Measurements from ENCODE around the gene SCAF4.
"Not testable (repeated sequence)": the region's sequence is repeated elsewhere in the genome, so short reads cannot be mapped to it uniquely, and the experiment has no call there.

SCAF4 gene

GRCh38 chr21:31675960-31676359 lies 56.0 kb downstream of the SCAF4 start:
- FAIRE-seq: no peak
- DNase-seq (ENCODE audit: insufficient read length, low spot score): no peak

- no peak for DNase-seq (ENCODE audit: insufficient read length, low spot score)
Observed at GRCh38 chr21:31675318-31675717, 56.6 kb downstream of the SCAF4 start.

GRCh38 chr21:31673321-31673912 lies 58.5 kb downstream of the SCAF4 start:
- FAIRE-seq: no peak
- no peak for DNase-seq (ENCODE audit: insufficient read length, low spot score)

More at GRCh38 chr21:31675318-31675717, 56.6 kb downstream of the SCAF4 start:
- FAIRE-seq: no peak

DNA sequence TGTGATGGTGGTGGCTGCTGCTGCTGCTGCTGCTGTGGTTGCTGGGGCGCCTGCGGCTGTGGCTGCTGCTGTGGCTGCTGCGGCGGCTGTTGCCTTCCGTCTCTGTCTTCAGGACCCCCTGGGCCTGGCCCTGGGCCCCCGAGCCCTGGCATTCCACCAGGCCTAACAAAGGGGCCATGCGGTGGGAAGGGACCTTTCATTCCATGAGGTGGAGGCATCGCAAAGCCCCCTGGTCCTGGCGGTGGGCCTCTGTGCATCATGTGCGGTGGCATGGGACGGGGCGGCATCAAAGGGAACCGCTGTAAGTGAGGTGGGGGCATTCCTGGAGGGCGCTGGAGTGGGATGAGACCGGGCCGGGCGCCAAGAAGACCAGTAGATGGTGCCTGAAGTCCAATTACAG lies 60.0 kb downstream of the SCAF4 start:
- FAIRE-seq (no peak), DNase-seq (ENCODE audit: insufficient read length, low spot score) (no peak)

- FAIRE-seq (no peak), DNase-seq (ENCODE audit: insufficient read length, low spot score) (no peak)
Observed at GRCh38 chr21:31671146-31671716, 60.7 kb downstream of the SCAF4 start.

- no peak for FAIRE-seq
- DNase-seq (ENCODE audit: insufficient read length, low spot score): no peak
Observed at GRCh38 chr21:31670070-31670469, 61.8 kb downstream of the SCAF4 start.

DNA sequence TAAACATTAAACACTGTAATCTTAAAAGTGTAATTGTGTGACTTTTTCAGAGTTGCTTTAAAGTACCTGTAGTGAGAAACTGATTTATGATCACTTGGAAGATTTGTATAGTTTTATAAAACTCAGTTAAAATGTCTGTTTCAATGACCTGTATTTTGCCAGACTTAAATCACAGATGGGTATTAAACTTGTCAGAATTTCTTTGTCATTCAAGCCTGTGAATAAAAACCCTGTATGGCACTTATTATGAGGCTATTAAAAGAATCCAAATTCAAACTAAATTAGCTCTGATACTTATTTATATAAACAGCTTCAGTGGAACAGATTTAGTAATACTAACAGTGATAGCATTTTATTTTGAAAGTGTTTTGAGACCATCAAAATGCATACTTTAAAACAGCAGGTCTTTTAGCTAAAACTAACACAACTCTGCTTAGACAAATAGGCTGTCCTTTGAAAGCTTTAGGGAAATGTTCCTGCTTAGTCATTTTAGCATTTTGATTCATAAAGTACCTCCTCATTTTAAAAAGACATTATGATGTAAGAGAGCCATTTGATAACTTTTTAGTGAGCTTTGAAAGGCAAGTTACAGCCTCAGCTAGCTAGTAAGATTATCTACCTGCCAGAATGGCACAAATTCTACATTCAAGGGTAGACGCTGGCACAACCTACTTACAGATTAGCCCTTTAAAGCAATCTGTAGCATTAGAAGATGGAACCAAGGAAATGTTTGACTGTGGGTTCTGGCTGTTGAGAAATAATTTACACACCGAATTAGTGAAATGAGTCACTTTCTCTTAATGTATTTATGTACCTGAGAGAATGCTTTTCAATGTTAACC lies 63.0 kb downstream of the SCAF4 start:
- DNase-seq (ENCODE audit: insufficient read length, low spot score) (no peak), FAIRE-seq (no peak)

DNA sequence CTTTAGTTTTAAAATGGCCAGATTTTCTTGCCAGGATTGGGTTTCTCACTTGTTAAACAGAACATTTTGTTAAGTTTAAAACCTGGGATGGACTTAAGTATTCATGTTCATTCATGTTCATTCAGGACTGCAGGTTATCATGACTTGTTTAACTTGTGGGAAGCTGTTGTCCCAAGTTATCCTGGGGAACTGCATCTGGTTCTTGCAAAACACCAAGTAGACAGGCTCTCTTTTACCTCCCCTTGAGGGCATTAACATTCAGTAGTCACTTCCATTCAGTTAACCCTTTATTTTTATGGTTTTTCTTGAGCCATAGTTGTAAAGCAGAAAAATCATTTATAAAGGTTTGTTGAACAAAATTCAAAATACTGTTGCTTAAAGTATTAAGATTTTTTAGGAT lies 64.3 kb downstream of the SCAF4 start:
- no peak for FAIRE-seq
- DNase-seq (ENCODE audit: insufficient read length, low spot score): no peak

- DNase-seq (ENCODE audit: insufficient read length, low spot score) (no peak), FAIRE-seq (no peak)
Observed at GRCh38 chr21:31667132-31667531, 64.8 kb downstream of the SCAF4 start.

DNA sequence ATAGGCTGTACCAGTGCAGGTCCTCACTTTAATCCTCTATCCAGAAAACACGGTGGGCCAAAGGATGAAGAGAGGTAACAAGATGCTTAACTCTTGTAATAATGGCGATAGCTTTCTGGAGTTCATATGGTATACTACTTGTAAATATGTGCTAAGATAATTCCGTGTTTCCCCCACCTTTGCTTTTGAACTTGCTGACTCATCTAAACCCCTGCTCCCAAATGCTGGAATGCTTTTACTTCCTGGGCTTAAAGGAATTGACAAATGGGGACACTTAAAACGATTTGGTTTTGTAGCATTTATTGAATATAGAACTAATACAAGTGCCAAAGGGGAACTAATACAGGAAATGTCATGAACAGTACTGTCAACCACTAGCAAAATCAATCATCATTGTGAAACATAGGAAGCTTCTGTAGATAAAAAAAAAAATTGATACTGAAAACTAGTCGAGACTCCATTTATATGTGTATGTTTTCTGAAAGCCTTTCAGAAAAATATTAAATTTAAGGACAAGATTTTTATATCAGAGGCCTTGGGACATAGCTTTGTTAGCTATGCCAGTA lies 65.4 kb downstream of the SCAF4 start:
- no peak for DNase-seq (ENCODE audit: insufficient read length, low spot score)
- no peak for FAIRE-seq

GRCh38 chr21:31665869-31666268 lies 66.0 kb downstream of the SCAF4 start:
- not testable (repeated sequence) for FAIRE-seq; DNase-seq (ENCODE audit: insufficient read length, low spot score)

DNA sequence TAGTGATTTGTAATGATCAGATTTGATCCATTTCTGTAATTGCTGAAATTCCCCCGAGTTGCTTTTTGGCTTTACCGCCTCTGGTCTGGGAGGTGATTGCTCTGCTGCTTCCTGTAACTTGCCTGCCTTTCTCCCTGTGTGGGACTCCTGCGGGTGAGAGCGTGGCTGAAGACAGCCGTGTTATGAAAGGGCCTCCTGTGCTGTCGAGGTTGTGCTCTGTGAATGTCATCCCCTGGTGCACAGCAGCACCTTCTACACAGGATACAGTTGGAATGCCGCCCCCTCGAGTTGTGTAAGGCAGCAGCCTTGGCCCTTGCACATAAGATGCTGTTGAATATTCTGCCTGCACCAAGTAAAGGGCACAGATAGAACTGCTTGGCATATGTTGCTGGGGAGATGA lies 66.5 kb downstream of the SCAF4 start:
- DNase-seq (ENCODE audit: insufficient read length, low spot score): no peak
- FAIRE-seq: no peak

GRCh38 chr21:31663584-31664249 lies 68.2 kb downstream of the SCAF4 start:
- DNase-seq (ENCODE audit: insufficient read length, low spot score) (no peak), FAIRE-seq (no peak)

DNA sequence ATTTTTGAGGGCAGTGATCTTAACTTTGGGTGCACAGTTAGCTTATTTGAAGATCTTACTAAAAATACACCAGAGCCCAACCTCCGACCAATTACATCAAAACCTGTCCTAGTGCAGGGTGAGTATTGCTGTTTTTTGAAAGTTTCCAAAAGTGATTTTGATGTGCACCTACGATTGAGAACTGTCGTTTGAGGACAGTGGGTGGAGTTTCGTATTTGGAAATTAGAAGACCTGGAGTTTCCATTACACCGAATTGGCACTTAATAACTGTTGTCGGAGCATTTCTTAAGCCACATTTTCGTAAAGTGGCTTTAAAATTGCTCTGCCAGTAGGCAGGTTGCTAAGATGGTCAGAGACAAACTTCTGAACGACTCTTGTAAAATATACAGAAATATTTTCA lies 71.3 kb downstream of the SCAF4 start:
- no peak for DNase-seq (ENCODE audit: insufficient read length, low spot score)
- FAIRE-seq: no peak

GRCh38 chr21:31660259-31660565 lies 71.7 kb downstream of the SCAF4 start:
- FAIRE-seq (no peak), DNase-seq (ENCODE audit: insufficient read length, low spot score) (no peak)

GRCh38 chr21:31659536-31660258 lies 72.2 kb downstream of the SCAF4 start, which contains the start of gene SOD1:
Gene SOD1 (plus strand): TSS chr21:31659693. CDS start chr21:31659770, 77 bp downstream.
- FAIRE-seq: peak; percentile 69

GRCh38 chr21:31659286-31659535 lies 72.7 kb downstream of the SCAF4 start:
- FAIRE-seq: no peak
- no peak for DNase-seq (ENCODE audit: insufficient read length, low spot score)

More at GRCh38 chr21:31659536-31660258, 72.2 kb downstream of the SCAF4 start, which contains the start of gene SOD1:
- DNase-seq (ENCODE audit: insufficient read length, low spot score): peak; percentile 94

- FAIRE-seq (no peak), DNase-seq (ENCODE audit: insufficient read length, low spot score) (no peak)
Observed at GRCh38 chr21:31658053-31658452, 73.9 kb downstream of the SCAF4 start.

DNA sequence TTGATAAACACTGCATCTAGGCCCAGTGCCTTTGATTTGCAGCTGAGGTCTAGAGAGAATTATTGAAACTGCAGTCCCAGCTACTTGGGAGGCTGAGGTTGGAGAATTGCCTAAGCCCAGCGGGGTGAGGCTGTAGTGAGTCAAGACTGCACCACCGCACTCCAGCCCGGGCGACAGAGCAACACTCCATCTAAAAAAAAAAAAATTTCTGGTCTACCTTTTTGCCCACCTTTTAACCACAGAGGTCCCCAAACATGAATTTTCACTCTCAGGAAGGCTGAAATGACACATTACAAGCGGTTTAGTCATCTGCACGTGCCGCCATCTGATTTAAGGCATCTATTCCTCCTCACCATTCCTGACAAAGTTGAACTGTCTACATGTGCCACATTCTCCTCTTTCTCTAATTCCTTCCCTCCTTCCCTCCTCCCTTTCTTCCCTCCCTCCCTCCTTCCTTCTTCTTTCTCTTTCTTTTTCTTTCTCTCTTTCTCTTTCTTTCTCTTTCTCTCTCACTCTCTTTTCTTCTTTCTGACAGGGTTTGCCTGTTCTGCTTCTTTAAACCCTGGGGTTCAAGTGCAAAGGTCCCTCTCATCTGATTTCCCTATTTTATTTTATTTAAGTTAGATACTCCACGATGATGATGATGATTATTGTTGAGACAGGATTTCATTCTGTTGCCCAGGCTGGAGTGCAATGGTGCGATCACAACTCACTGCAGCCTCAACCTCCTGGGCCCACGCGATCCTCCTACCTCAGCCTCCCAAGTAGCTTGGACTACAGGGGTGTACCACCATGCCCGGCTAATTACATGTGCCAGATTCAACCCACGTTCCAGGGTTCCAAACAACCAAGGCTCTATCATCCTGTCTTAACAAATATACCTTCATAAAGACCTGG lies 75.5 kb downstream of the SCAF4 start:
- DNase-seq (ENCODE audit: insufficient read length, low spot score) (no peak), FAIRE-seq (no peak)
